ENCODE data around the gene HSPB9. TPM values are rescaled to one million over a fixed set of nuclear protein-coding genes. Genes with fewer than 3 reads are reported as not detected.

The HSPB9 gene
- total RNA-seq, 1 experiment from 2014 or later, result not detected

DNA sequence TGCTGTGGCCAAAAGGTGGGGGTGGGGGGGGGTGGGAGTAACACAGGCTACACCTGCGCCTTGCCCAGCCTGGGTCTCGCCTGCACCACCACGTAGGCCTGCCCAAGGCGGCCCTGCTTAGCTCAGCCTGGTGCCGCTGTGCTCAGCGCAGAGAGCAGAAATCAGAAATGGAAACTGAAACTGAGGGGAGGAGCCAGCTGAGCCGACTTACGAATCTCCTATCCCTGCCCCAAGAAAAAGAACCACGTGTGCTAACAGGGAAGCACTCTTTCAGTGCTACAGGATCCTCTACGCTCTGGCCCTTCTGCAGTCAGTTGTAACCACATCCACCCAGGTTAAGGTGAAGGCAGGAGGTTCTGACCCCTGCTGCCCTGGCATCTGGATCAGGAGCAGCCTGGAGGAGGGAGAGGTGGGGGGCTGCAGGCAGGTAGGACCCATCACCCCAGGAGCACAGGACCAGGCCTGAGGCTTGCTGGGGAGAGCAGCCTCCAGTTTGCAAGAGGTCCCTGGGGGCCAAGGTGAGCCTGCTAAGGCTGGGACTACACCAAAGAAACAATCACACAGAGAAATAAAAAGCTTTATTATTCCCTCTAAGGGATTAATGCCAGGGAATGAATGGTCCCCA lies 9.9 kb upstream of the HSPB9 start, which contains the start of gene DHX58:
DHX58 (minus strand) TSS at position 163 of the 625 bp plus-strand sequence. CDS start 822 bp downstream, outside the sequence.
- intact Hi-C loops (cut with micrococcal nuclease; ENCODE audit: unreplicated experiment), result no loop called here
- no peaks in the 10 kb centered on the region for H3K9me3 ChIP-seq (ENCODE audit: low read depth, low read length, poor library complexity, severe bottlenecking)
- no TSS peak for BruUV-seq (replicated peaks)
- no peaks in the 10 kb centered on the region for H3K4me1 ChIP-seq (ENCODE audit: insufficient read depth, low read length, poor library complexity, severe bottlenecking)
- H3K36me3 ChIP-seq (ENCODE audit: insufficient read depth, low read length, poor library complexity, severe bottlenecking), result peaks cover 12% of the 10 kb centered on the region
- H3K27me3 ChIP-seq (replicated peaks; ENCODE audit: insufficient read depth, low read depth, low read length, poor library complexity), result no peaks in the 10 kb centered on the region
- TF ChIP-seq, protein P1, sequence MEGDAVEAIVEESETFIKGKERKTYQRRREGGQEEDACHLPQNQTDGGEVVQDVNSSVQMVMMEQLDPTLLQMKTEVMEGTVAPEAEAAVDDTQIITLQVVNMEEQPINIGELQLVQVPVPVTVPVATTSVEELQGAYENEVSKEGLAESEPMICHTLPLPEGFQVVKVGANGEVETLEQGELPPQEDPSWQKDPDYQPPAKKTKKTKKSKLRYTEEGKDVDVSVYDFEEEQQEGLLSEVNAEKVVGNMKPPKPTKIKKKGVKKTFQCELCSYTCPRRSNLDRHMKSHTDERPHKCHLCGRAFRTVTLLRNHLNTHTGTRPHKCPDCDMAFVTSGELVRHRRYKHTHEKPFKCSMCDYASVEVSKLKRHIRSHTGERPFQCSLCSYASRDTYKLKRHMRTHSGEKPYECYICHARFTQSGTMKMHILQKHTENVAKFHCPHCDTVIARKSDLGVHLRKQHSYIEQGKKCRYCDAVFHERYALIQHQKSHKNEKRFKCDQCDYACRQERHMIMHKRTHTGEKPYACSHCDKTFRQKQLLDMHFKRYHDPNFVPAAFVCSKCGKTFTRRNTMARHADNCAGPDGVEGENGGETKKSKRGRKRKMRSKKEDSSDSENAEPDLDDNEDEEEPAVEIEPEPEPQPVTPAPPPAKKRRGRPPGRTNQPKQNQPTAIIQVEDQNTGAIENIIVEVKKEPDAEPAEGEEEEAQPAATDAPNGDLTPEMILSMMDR (conservative IDR thresholded peaks at IDR 0.05; ENCODE audit: low read depth, low read length), result no peak
- TF ChIP-seq EZH2 (IDR thresholded peaks at IDR 0.05; ENCODE audit: borderline replicate concordance, low read depth, low read length, poor library complexity, severe bottlenecking), result no peak
- peak within 1 kb of the TSS; percentile 42 for H3K4me3 ChIP-seq (ENCODE audit: low read depth, low read length, poor library complexity, severe bottlenecking)
- no peak within 1 kb of the TSS for H3K27ac ChIP-seq (ENCODE audit: low read depth, low read length, poor library complexity, severe bottlenecking)
- ChIA-PET POLR2A (ENCODE audit: low non-redundant PET) (no interaction called here), CTCF (no interaction called here)
- peak; percentile 76 for DNase-seq (ENCODE audit: low spot score)

DNA sequence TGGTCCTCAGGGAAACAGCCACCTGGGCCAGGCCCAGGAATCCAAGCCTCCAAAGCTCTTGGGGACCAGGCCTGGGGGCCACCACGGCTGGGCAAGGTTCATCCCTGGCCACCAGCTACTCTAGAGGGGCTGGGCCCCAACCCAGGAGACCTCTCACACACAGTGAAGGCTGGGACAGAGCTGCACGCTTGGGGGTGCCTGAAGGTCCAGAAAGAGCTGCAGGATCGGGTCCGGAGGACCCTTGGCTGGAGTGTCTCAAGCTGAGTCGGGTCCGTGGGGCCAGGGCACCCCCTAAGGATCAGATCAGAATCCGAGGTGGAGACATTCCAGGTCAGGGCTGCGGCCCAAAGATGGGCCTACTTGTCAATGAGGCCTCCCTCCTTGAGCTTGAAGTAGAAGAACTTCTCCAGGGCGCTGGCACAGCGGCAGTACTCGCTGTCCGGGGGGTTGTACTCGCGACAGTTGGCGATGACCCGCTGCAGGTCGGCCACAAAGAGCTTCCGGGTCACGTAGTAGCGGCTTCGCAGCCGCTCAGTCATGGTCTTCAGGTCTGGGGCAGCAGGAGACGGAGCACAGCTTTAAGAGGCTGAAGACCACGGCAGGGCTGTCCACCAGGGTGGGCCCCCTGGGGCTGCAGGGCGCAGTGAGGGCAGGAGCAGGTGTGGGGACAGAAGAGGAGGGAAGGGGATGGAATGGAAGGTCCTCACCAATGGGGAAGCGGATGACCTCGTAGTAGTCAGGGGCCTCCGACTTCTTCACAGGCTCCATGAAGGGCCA lies 9.1 kb upstream of the HSPB9 start:
- Histone ChIP-seq H3K27me3 (replicated peaks; ENCODE audit: insufficient read depth, low read depth, low read length, poor library complexity) (no peaks in the 10 kb centered on the region), H3K4me1 (ENCODE audit: insufficient read depth, low read length, poor library complexity, severe bottlenecking) (no peaks in the 10 kb centered on the region), H3K36me3 (ENCODE audit: insufficient read depth, low read length, poor library complexity, severe bottlenecking) (peaks cover 12% of the 10 kb centered on the region), H3K4me3 (ENCODE audit: low read depth, low read length, poor library complexity, severe bottlenecking) (no peak overlapping the region), H3K9me3 (ENCODE audit: low read depth, low read length, poor library complexity, severe bottlenecking) (no peaks in the 10 kb centered on the region), H3K27ac (ENCODE audit: low read depth, low read length, poor library complexity, severe bottlenecking) (no peak overlapping the region)
- ChIA-PET CTCF (no interaction called here), POLR2A (ENCODE audit: low non-redundant PET) (no interaction called here)
- intact Hi-C loops (cut with micrococcal nuclease; ENCODE audit: unreplicated experiment), result no loop called here
- DNase-seq (ENCODE audit: low spot score), result no peak
- TF ChIP-seq, protein P1 (conservative IDR thresholded peaks at IDR 0.05; ENCODE audit: low read depth, low read length), result no peak
- no peak for TF ChIP-seq EZH2 (IDR thresholded peaks at IDR 0.05; ENCODE audit: borderline replicate concordance, low read depth, low read length, poor library complexity, severe bottlenecking)
- TSS peak; percentile 30 for BruUV-seq (replicated peaks)

DNA sequence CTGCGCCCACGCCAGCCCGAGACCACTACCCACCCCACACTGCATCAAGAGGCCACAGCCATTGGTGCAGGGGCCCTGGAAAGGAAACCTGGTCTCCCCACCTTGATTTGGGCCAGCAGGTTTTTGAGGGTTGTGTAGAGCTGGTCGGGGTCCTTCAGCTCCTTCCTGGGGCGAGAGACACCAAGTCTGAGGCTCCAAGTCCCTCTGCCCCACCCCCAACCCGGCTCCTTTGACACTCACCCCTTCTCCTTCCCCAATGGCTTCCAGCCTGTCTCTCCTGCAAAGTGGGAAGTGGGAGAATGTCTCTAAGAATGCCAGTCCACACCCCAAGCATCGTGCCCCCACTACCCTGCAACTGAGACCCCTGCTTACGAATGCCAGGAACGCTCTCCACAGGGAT lies 8.5 kb upstream of the HSPB9 start:
- no TSS peak for BruUV-seq (replicated peaks)
- H3K9me3 ChIP-seq (ENCODE audit: low read depth, low read length, poor library complexity, severe bottlenecking), result no peaks in the 10 kb centered on the region
- H3K4me1 ChIP-seq (ENCODE audit: insufficient read depth, low read length, poor library complexity, severe bottlenecking), result no peaks in the 10 kb centered on the region
- intact Hi-C loops (cut with micrococcal nuclease; ENCODE audit: unreplicated experiment), result no loop called here
- H3K36me3 ChIP-seq (ENCODE audit: insufficient read depth, low read length, poor library complexity, severe bottlenecking), result peaks cover 12% of the 10 kb centered on the region
- TF ChIP-seq, protein P1 (conservative IDR thresholded peaks at IDR 0.05; ENCODE audit: low read depth, low read length), result no peak
- TF ChIP-seq EZH2 (IDR thresholded peaks at IDR 0.05; ENCODE audit: borderline replicate concordance, low read depth, low read length, poor library complexity, severe bottlenecking), result no peak
- POLR2A ChIA-PET (ENCODE audit: low non-redundant PET), result no interaction called here
- no peak overlapping the region for H3K4me3 ChIP-seq (ENCODE audit: low read depth, low read length, poor library complexity, severe bottlenecking)
- no peaks in the 10 kb centered on the region for H3K27me3 ChIP-seq (replicated peaks; ENCODE audit: insufficient read depth, low read depth, low read length, poor library complexity)
- H3K27ac ChIP-seq (ENCODE audit: low read depth, low read length, poor library complexity, severe bottlenecking), result no peak overlapping the region
- CTCF ChIA-PET, result no interaction called here
- DNase-seq (ENCODE audit: low spot score), result no peak
